22Rv1 (cell line): ENCODE results near the gene WSCD2.

Experiments
- ZFX ChIP-seq: fragments of 450-650 bp; IDR thresholded peaks from 2 replicates; pipeline ENCODE4 v1.6.1; 2017; ENCODE audit warnings: antibody characterized with exemption, borderline replicate concordance
- TF ChIP-seq, protein P1 (sequence below): fragments of 450-650 bp; IDR thresholded peaks from 2 replicates; pipeline ENCODE4 v1.5.1; 2017; ENCODE audit warnings: mild to moderate bottlenecking

DNA sequence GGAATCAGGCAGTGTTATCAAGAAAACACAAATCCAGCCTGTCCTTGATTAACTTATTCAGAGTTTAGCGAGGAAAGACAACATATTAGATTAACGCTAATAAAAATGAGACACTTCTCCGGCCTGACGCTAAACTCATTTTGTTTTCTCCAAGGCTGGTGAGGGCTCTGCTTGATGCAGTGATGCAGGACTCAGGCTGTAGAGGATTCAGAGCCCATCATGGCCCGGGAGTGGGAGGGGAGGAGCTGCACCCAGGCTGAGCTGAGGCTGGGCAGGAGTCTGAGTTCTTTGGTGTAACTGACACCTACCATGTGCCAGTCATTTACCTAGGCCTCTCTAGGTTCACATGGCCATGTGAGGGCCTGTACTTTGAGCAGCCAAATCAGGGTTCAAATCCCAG lies 70.0 kb downstream of the WSCD2 start:
- TF ChIP-seq, protein P1, sequence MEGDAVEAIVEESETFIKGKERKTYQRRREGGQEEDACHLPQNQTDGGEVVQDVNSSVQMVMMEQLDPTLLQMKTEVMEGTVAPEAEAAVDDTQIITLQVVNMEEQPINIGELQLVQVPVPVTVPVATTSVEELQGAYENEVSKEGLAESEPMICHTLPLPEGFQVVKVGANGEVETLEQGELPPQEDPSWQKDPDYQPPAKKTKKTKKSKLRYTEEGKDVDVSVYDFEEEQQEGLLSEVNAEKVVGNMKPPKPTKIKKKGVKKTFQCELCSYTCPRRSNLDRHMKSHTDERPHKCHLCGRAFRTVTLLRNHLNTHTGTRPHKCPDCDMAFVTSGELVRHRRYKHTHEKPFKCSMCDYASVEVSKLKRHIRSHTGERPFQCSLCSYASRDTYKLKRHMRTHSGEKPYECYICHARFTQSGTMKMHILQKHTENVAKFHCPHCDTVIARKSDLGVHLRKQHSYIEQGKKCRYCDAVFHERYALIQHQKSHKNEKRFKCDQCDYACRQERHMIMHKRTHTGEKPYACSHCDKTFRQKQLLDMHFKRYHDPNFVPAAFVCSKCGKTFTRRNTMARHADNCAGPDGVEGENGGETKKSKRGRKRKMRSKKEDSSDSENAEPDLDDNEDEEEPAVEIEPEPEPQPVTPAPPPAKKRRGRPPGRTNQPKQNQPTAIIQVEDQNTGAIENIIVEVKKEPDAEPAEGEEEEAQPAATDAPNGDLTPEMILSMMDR = no peak
- TF ChIP-seq ZFX = no peak
